Lung microvascular endothelial cell (primary cell): ENCODE data around the gene DAG1. TPM values are rescaled to one million over a fixed set of nuclear protein-coding genes. Genes with fewer than 3 reads are reported as not detected.

Source experiments
- DNase-seq, 2 donors: peaks; one replicate each; pipeline versions ENCODE4 v3.0.0 to v3.0.0-alpha.2; 2010; ENCODE audit warnings: low read depth in 2 of 2
- total RNA-seq: library from RNA; depleted of rRNA; stranded (reverse); fragments of >200 nt; gene quantifications from 2 replicates; pipeline ENCODE4 v1.2.1, GENCODE V29; 2014

Gene DAG1
- total RNA-seq, 1 donor from 2014 or later: 26.2 TPM

DNA sequence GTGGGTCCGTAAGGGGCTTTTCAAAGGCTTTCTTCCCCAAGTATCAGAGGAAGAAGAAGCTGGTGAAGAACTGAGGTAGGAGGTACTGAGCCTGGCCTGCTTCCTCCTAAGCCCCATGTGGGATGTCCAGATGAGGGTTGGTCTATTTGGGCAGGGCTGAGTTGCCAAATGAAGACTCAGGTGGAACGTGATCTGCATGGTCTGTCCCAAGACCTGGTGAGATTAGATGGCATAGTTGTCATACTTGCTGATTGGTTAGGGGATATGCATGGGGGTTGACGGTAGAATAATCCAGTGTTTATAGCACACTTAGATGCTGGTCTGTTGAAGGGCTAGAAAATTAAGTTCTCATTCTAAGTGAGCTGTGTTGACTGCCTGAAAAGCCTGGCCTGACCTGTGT lies 47.9 kb downstream of the DAG1 start:
- no peak for DNase-seq

- no peak for DNase-seq
These were observed 48.4 kb downstream of the DAG1 start for GRCh38 chr3:49518441-49518840.

- no peak for DNase-seq
These were observed 49.2 kb downstream of the DAG1 start for GRCh38 chr3:49519296-49519695.

GRCh38 chr3:49519916-49520385 lies 49.9 kb downstream of the DAG1 start:
- peak in 1 of 2 donors; percentile 27 for DNase-seq

DNA sequence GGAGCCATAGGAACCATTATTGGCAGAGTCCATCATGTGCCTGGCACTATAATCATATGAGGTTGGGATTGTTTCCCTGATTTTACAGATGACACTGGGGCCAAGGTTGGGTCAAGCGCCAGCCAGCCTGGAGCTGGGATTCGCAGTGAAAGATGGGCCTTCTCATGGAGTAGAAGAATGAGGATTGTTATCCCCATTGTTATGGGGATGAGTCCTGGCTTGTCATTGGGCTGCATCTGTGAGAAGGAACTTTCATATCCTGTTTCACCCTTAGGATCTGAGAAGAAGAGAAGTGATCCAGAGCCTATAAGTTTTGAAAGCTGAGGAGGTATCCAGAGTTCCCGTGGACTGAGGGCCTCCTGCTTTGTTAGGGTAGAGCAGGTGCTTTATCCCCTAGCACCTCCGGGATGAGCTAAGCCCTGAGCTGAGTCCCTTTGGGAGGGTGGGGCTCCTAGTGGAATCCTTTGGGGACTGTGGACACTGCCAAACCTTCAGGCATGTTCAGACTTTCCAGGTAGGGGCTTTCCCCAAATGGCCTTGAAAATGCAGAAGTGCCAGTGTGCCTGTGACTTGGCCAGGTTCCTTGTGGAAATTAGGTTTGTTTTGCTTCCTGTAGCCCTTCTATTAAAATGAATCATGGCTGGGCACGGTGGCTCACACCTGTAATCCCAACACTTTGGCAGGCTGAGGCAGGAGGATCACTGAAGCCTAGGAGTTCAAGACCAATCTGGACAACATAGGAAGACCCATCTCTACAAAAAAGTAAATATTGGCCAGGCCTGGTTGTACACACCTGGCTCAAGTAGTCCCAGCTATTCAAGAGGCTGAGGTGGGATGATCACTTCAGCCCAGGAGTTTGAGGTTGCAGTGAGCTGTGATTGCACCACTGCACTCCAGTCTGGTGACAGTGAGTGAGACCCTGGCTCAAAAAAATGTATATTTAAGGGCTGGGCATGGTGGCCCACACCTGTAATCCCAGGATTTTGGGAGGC lies 54.0 kb downstream of the DAG1 start:
- DNase-seq: no peak

DNA sequence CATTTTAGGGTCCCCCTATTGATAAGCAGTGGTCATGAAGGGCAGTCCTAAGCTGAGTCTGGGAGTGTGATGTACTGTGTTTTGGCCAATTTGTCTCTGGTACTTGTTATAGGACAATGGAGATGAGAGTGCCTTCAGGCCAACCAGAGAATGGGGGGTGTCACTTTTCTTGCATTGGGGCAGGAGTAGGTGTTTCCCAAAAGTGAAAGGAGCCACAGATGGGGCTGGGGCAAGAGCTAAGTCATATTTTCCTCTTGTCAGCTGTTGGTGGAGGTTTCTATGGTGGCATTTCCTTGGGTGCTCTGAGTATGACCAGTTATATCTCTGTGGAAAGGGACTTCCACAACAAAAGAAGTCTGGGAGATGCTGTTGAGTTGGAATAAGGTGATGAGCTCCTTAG lies 59.5 kb downstream of the DAG1 start:
- DNase-seq: no peak

GRCh38 chr3:49530231-49530630 lies 60.2 kb downstream of the DAG1 start:
- DNase-seq: no peak

DNA sequence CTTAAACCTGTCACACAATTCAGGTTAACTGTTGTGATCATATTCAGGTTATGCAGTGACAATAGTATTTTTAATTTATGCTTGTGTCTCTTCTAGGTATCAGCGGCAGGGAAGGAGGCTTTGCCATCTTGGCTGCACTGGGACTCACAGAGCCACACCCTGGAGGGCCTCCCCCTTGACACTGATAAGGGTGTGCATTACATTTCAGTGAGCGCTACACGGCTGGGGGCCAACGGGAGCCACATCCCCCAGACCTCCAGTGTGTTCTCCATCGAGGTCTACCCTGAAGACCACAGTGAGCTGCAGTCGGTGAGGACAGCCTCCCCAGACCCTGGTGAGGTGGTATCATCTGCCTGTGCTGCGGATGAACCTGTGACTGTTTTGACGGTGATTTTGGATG lies 60.6 kb downstream of the DAG1 start:
- no peak for DNase-seq

DNA sequence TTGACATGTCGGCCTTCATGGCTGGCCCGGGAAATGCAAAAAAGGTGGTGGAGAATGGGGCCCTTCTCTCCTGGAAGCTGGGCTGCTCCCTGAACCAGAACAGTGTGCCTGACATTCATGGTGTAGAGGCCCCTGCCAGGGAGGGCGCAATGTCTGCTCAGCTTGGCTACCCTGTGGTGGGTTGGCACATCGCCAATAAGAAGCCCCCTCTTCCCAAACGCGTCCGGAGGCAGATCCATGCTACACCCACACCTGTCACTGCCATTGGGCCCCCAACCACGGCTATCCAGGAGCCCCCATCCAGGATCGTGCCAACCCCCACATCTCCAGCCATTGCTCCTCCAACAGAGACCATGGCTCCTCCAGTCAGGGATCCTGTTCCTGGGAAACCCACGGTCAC lies 61.2 kb downstream of the DAG1 start:
- DNase-seq: no peak

DNA sequence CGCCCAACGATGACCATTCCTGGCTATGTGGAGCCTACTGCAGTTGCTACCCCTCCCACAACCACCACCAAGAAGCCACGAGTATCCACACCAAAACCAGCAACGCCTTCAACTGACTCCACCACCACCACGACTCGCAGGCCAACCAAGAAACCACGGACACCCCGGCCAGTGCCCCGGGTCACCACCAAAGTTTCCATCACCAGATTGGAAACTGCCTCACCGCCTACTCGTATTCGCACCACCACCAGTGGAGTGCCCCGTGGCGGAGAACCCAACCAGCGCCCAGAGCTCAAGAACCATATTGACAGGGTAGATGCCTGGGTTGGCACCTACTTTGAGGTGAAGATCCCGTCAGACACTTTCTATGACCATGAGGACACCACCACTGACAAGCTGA lies 61.6 kb downstream of the DAG1 start:
- no peak for DNase-seq

GRCh38 chr3:49533031-49533430 lies 63.0 kb downstream of the DAG1 start:
- DNase-seq: no peak

DNA sequence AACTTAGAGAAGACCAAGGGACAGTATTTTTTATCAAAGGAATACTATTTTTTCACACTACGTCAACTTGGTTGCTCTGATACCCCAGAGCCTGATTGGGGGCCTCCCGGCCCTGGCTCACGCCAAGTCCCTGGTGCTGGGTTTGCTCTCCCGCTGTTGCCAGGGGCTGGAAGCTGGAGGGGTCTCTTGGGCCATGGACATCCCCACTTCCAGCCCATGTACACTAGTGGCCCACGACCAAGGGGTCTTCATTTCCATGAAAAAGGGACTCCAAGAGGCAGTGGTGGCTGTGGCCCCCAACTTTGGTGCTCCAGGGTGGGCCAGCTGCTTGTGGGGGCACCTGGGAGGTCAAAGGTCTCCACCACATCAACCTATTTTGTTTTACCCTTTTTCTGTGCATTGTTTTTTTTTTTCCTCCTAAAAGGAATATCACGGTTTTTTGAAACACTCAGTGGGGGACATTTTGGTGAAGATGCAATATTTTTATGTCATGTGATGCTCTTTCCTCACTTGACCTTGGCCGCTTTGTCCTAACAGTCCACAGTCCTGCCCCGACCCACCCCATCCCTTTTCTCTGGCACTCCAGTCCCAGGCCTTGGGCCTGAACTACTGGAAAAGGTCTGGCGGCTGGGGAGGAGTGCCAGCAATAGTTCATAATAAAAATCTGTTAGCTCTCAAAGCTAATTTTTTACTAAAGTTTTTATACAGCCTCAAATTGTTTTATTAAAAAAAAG lies 63.9 kb downstream of the DAG1 start:
- DNase-seq: no peak

GRCh38 chr3:49534581-49535441 lies 64.7 kb downstream of the DAG1 start:
- DNase-seq: peak in 1 of 2 donors; percentile 41

- DNase-seq: no peak
These were observed 66.2 kb downstream of the DAG1 start for GRCh38 chr3:49535971-49536874.

- no peak for DNase-seq
These were observed 66.9 kb downstream of the DAG1 start for GRCh38 chr3:49536875-49537533.

- peak; percentile 95 to 97 for DNase-seq
These were observed 69.8 kb downstream of the DAG1 start for GRCh38 chr3:49539659-49540560.

- no peak for DNase-seq
These were observed 82.0 kb downstream of the DAG1 start for GRCh38 chr3:49552087-49552486.

DNA sequence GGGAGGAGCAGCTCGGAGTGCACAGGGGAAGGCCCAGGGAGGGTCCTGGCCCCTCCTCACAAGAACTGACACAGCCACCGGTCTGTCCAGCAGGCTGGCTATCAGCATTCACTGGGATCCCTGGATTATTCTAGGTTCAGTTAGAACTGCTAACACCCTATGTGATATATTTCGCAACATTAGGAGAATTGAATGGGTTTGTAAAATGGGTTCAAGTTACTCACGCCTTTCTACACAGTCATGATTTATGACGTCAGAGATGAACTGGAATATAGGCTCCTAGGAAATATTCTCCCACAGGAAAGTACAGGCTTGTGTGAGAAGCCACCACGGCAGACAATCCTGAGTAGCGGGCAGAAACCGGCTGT lies 83.2 kb downstream of the DAG1 start:
- no peak for DNase-seq
